Purkinje cell (primary cell): ENCODE results near the gene ACBD3. TPM values are rescaled to one million over a fixed set of nuclear protein-coding genes. Genes with fewer than 3 reads are reported as not detected.

ENCODE experiments used
- polyA plus RNA-seq: library from polyadenylated mRNA; unstranded; fragments of >200 nt; fragmentation: Nextera tagmentation; gene quantifications from 2 replicates; pipeline ENCODE4 v1.2.1, GENCODE V29; 2014

Gene ACBD3
- 24.0 and 29.6 TPM in 2 replicates for polyA plus RNA-seq

GRCh38 chr1:226186124-226187018 is at the start of gene ACBD3:
Gene ACBD3, minus strand, starts transcription at chr1:226186741. Its CDS starts 66 bp downstream, at chr1:226186675.

GRCh38 chr1:226223157-226223785 is 36.7 kb upstream of the ACBD3 start, which contains the start of gene MIXL1:
Gene MIXL1, plus strand, starts transcription at chr1:226223664. Its CDS starts 18 bp downstream, at chr1:226223682.

Other genes starting within 250 kb of the ACBD3 start
- gene LEFTY2, start 245.5 kb downstream of the ACBD3 start, polyA plus RNA-seq: not detected in 2 replicates
- gene SDE2, start 187.4 kb downstream of the ACBD3 start, polyA plus RNA-seq: 3.3 and 5.2 TPM in 2 replicates
- 139 and 152 TPM in 2 replicates for gene H3-3A, start 124.0 kb downstream of the ACBD3 start, polyA plus RNA-seq
- not detected in 2 replicates for gene MIXL1, start 36.9 kb upstream of the ACBD3 start, polyA plus RNA-seq
- 1.7 and 2.3 TPM in 2 replicates for gene LIN9, start 122.4 kb upstream of the ACBD3 start, polyA plus RNA-seq
- gene PARP1, start 221.4 kb upstream of the ACBD3 start, polyA plus RNA-seq: 208 and 287 TPM in 2 replicates